HG02840 (cell line): Measurements from ENCODE around the gene RDH13.
"Not testable (repeated sequence)": the region's sequence is repeated elsewhere in the genome, so short reads cannot be mapped to it uniquely, and the experiment has no call there.

Source experiments
- ATAC-seq: cut with Tn5 transposase; IDR thresholded peaks from one replicate; pipeline ENCODE4 v1.9.1; 2021; ENCODE audit warnings: mild to moderate bottlenecking, moderate library complexity, moderate number of reproducible peaks; ENCODE audit not compliant: unreplicated experiment, low FRiP score

Gene RDH13

GRCh38 chr19:55079400-55080038 is 16.6 kb upstream of the RDH13 start:
- ATAC-seq = no peak

GRCh38 chr19:55078996-55079395 is 16.0 kb upstream of the RDH13 start:
- no peak for ATAC-seq

- no peak for ATAC-seq
These were observed 14.2 kb upstream of the RDH13 start for GRCh38 chr19:55077106-55077505.

GRCh38 chr19:55076321-55076720 is 13.4 kb upstream of the RDH13 start:
- ATAC-seq = no peak

GRCh38 chr19:55075371-55075998 is 12.5 kb upstream of the RDH13 start, which contains the start of gene EPS8L1:
EPS8L1 (plus strand) TSS chr19:55075869; CDS start chr19:55076445, 576 bp downstream.
- no peak for ATAC-seq

- no peak for ATAC-seq
These were observed 9.0 kb upstream of the RDH13 start for GRCh38 chr19:55071913-55072312.

GRCh38 chr19:55071129-55071502 is 8.2 kb upstream of the RDH13 start:
- no peak for ATAC-seq

- no peak for ATAC-seq
These were observed 7.6 kb upstream of the RDH13 start for GRCh38 chr19:55070466-55071128.

GRCh38 chr19:55069865-55070197 is 6.9 kb upstream of the RDH13 start:
- ATAC-seq = no peak

GRCh38 chr19:55068950-55069864 is 6.3 kb upstream of the RDH13 start:
- no peak for ATAC-seq

GRCh38 chr19:55067869-55068268 is 4.9 kb upstream of the RDH13 start:
- ATAC-seq = no peak

- no peak for ATAC-seq
These were observed 3.3 kb upstream of the RDH13 start for GRCh38 chr19:55066107-55066709.

GRCh38 chr19:55065516-55065915 is 2.6 kb upstream of the RDH13 start:
- not testable (repeated sequence) for ATAC-seq

GRCh38 chr19:55063492-55063843 is 520 bp upstream of the RDH13 start:
- ATAC-seq = no peak

GRCh38 chr19:55060287-55060686 is 2.7 kb downstream of the RDH13 start:
- not testable (repeated sequence) for ATAC-seq

- ATAC-seq = no peak
These were observed 4.0 kb downstream of the RDH13 start for GRCh38 chr19:55058781-55059610.

- ATAC-seq = no peak
These were observed 6.1 kb downstream of the RDH13 start for GRCh38 chr19:55056827-55057226.

- ATAC-seq = no peak
These were observed 9.2 kb downstream of the RDH13 start for GRCh38 chr19:55053735-55054134.

GRCh38 chr19:55050749-55051532 is 12.0 kb downstream of the RDH13 start:
- ATAC-seq = no peak
